A549 treated with CpdA at 1 μM for 4 hours (cell line): ENCODE data around the gene GPD2. TPM values are rescaled to one million over a fixed set of nuclear protein-coding genes. Genes with fewer than 3 reads are reported as not detected.

Experiments used
- total RNA-seq: library from RNA; stranded (reverse); fragments of 200-300 nt; extraction: Qiagen RNA extraction; gene quantifications from 5 replicates; pipeline ENCODE4 v1.2.3, GENCODE V29; 2022; ENCODE audit warnings: low read depth

Gene GPD2
- 19.5 to 40.7 TPM (median 26.4 TPM) in 5 replicates for total RNA-seq

DNA sequence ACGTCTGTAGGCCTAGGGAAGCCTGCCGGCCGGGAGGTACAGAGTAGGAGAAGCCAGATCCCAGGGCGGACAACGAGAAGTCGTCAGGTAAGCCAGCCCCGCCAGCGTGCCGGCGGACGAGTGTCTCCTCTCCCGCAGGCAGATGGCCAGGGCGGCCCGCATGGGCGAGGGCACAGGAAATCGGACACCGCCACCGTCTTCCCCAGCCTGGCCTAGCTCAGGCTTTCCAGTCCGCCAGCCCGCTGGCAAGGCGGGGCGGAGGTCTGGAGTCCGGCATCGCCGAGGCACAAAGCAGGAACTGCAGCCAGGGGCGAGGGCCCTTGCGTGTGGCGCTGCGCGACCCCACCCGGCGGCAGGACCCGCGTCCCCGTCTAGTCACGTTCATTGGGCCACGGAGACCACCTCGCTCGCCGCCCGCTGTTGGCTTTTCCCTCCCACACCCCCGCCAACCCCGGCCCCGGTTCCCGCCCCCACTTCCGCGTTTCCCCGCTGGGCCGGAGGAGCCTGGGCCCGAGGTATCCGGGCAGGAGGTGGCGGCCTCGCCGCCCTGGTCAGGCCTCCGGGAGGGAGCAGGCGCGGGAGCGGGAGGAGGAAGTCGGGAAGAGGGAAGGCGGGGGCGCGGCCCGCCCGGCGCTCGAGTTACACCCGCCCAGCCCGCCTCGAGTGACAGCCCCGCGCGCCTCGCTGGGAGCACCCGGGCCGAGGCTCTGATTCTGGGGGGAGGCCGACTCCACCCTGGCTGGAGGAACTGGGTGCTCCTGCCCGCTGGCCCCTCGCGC lies at the start of gene GPD2:
TSS of gene GPD2 (plus strand) at position 662 of the 779 bp plus-strand sequence. CDS start 39,727 bp downstream, outside the sequence.

Other genes starting within 250 kb of the GPD2 start
- gene NR4A2, start 103.7 kb upstream of the GPD2 start, total RNA-seq, result 2.3 to 4.5 TPM (median 3.8 TPM) in 5 replicates